Natural killer cell (primary cell): ENCODE measurements around the gene NMNAT3. TPM values are rescaled to one million over a fixed set of nuclear protein-coding genes. Genes with fewer than 3 reads are reported as not detected.

Source experiments
- ATAC-seq, 3 donors: fragments of 150-1000 bp in 2 of 3; fragments of 200-7000 bp in 1 of 3; cut with Tn5 transposase; 1 replicate in 1 of 3; 2 replicates in 2 of 3; pipeline ENCODE4 v1.10.0; 2021; ENCODE audit warnings: mild to moderate bottlenecking in 2 of 3, moderate library complexity in 2 of 3
- DNase-seq, 2 donors: peaks; one replicate each; pipeline versions ENCODE4 v3.0.0 to v3.0.0-alpha.2; 2013 to 2021; ENCODE audit warnings: mixed read lengths in 1 of 2
- H3K27ac ChIP-seq: one replicate; pipeline ENCODE4 v1.5.1; 2013; ENCODE audit warnings: mild to moderate bottlenecking, low read length
- H3K27me3 ChIP-seq: one replicate; pipeline ENCODE4 v1.6.1; 2013; ENCODE audit warnings: low read length; ENCODE audit not compliant: control insufficient read depth, insufficient read depth
- H3K36me3 ChIP-seq: one replicate; pipeline ENCODE4 v1.6.1; 2013; ENCODE audit warnings: low read length; ENCODE audit not compliant: control insufficient read depth, insufficient read depth
- H3K4me1 ChIP-seq: one replicate; pipeline ENCODE4 v1.6.1; 2013; ENCODE audit warnings: low read length; ENCODE audit not compliant: control insufficient read depth, insufficient read depth
- H3K4me3 ChIP-seq: one replicate; pipeline ENCODE4 v1.5.1; 2013; ENCODE audit warnings: low read length
- H3K9me3 ChIP-seq: one replicate; pipeline ENCODE4 v1.6.1; 2013; ENCODE audit warnings: low read length; ENCODE audit not compliant: control insufficient read depth, insufficient read depth
- H3K27ac Mint-ChIP-seq, 2 donors: one replicate each; pipeline ENCODE4 v1.8.0; 2022; ENCODE audit warnings: mild to moderate bottlenecking in 2 of 2, mixed read lengths in 2 of 2, moderate library complexity in 1 of 2
- H3K27me3 Mint-ChIP-seq, 2 donors: one replicate each; pipeline ENCODE4 v1.8.0; 2022; ENCODE audit warnings: low read depth in 2 of 2, mixed read lengths in 2 of 2
- H3K36me3 Mint-ChIP-seq: one replicate; pipeline ENCODE4 v1.8.0; 2022; ENCODE audit warnings: mixed read lengths
- H3K4me1 Mint-ChIP-seq, 2 donors: one replicate each; pipeline ENCODE4 v1.8.0; 2022; ENCODE audit warnings: mixed read lengths in 2 of 2
- H3K4me3 Mint-ChIP-seq: one replicate; pipeline ENCODE4 v1.8.0; 2022; ENCODE audit warnings: mild to moderate bottlenecking, moderate library complexity, mixed read lengths
- H3K9me3 Mint-ChIP-seq, 2 donors: one replicate each; pipeline ENCODE4 v1.8.0; 2022; ENCODE audit warnings: mixed read lengths in 2 of 2
- WGBS: methylation state at CpG from one replicate; pipeline ENCODE4 v1.1.7; 2013; ENCODE audit warnings: missing lambda C conversion rate; ENCODE audit not compliant: insufficient coverage; 5-methylcytosine and 5-hydroxymethylcytosine counted together
- intact Hi-C: fragments of 100-400 bp; cut with micrococcal nuclease; formaldehyde crosslinking; loops from one replicate; pipeline ENCODE4 v1.14.2; 2022
- total RNA-seq, 4 donors: library from RNA; stranded (reverse); fragments of 120-200 nt in 1 of 4; gene quantifications; one replicate each; pipeline versions ENCODE4 v1.2.3 to v1.2.4, GENCODE V29; 2013 to 2022
- TF ChIP-seq, protein P1 (sequence below): fragments of 200-600 bp; IDR thresholded peaks from one replicate; pipeline ENCODE4 v1.8.0; 2022; ENCODE audit warnings: antibody characterized with exemption

The NMNAT3 gene
- total RNA-seq, 3 donors from 2014 or later (not counting 1 experiment from before 2014, with no cell fraction given), result 1.6 to 3.7 (median 2.2) TPM

DNA sequence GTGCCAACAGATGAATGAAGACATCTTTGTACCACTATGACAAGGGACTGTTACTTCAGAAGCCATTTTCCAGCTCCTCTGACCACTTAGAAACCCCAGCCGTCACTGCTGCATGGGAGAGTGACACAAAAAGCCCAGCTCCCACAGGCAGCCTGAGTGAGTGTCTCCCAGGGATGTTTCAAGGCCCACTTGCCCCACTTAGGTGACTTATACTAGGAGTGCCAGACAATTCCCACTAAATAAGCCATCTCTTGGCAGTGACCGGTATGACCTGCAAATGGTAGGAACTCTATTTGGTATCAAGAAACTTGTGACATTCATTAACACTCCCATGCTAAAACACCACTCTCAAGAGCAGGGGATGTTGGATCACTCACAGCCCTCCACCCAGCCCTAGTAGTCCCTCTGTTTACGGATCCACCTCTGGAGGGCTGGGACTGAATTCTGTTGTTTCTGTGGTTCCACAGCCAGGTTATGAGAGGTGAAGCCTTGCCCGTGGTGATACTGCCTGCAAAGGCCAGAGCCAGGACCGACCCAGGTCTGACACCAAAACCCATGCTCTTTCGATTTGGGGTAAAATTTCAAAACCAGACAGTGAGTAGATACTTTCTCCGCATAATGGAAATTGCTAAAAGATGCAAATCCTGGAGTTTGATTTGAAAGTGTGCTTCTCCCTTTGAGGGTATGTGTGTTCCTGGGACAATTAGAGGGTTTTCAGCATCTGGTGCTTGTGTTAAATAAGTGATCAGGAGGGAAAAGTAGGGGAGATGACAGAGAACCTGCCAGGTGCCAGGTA lies 152.7 kb downstream of the NMNAT3 start:
- H3K27me3 Mint-ChIP-seq, result peaks cover 0 to 5% of the 10 kb centered on the region in 2 donors

DNA sequence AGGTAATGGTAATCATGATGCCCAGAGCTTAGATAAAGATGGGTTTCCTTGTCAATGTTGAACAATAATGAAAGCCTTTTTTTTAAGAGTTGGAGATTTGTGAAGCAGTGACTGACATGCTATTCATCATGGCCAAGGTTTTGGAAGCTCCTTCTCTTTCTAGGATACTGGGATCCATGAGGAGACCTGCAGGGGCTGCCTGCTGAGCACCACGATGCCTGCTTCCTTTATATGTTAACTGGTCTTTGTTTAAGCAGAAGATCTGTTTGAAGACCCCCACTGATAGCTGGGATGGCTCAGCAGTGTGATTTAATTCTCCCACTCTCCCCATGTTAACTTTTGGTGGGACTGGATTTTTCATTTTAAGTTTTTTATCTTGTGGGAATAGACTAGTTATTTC lies 154.1 kb downstream of the NMNAT3 start:
- H3K9me3 ChIP-seq, result no peaks in the 10 kb centered on the region
- Mint-ChIP-seq H3K4me1 (no peaks in the 10 kb centered on the region), H3K36me3 (no peaks in the 10 kb centered on the region), H3K4me3 (no peak overlapping the region), H3K27me3 (peaks cover 0 to 5% of the 10 kb centered on the region in 2 donors), H3K27ac (no peak overlapping the region), H3K9me3 (no peaks in the 10 kb centered on the region)
- intact Hi-C loops, result no loop called here
- 67% methylated on average over 1 of the region's 1 CpG for WGBS
- H3K27me3 ChIP-seq, result no peaks in the 10 kb centered on the region
- no peak overlapping the region for H3K27ac ChIP-seq
- no peak overlapping the region for H3K4me3 ChIP-seq
- H3K36me3 ChIP-seq, result no peaks in the 10 kb centered on the region
- TF ChIP-seq, protein P1, sequence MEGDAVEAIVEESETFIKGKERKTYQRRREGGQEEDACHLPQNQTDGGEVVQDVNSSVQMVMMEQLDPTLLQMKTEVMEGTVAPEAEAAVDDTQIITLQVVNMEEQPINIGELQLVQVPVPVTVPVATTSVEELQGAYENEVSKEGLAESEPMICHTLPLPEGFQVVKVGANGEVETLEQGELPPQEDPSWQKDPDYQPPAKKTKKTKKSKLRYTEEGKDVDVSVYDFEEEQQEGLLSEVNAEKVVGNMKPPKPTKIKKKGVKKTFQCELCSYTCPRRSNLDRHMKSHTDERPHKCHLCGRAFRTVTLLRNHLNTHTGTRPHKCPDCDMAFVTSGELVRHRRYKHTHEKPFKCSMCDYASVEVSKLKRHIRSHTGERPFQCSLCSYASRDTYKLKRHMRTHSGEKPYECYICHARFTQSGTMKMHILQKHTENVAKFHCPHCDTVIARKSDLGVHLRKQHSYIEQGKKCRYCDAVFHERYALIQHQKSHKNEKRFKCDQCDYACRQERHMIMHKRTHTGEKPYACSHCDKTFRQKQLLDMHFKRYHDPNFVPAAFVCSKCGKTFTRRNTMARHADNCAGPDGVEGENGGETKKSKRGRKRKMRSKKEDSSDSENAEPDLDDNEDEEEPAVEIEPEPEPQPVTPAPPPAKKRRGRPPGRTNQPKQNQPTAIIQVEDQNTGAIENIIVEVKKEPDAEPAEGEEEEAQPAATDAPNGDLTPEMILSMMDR, result no peak
- DNase-seq, result no peak
- ATAC-seq, result no peak
- H3K4me1 ChIP-seq, result no peaks in the 10 kb centered on the region

More for the DNA sequence above, 152.7 kb downstream of the NMNAT3 start:
- ATAC-seq (no peak), DNase-seq (no peak)
- H3K36me3 Mint-ChIP-seq, result no peaks in the 10 kb centered on the region
- H3K4me1 ChIP-seq, result no peaks in the 10 kb centered on the region
- no peak overlapping the region for H3K27ac ChIP-seq
- no peaks in the 10 kb centered on the region for H3K9me3 ChIP-seq
- no peaks in the 10 kb centered on the region for H3K9me3 Mint-ChIP-seq
- no peaks in the 10 kb centered on the region for H3K27me3 ChIP-seq
- no peak overlapping the region for H3K27ac Mint-ChIP-seq
- intact Hi-C loops, result no loop called here
- WGBS, result 92% methylated on average over 7 of the region's 7 CpGs
- no peak overlapping the region for H3K4me3 ChIP-seq
- no peaks in the 10 kb centered on the region for H3K36me3 ChIP-seq
- H3K4me1 Mint-ChIP-seq, result no peaks in the 10 kb centered on the region
- H3K4me3 Mint-ChIP-seq, result no peak overlapping the region
- TF ChIP-seq, protein P1, result no peak

DNA sequence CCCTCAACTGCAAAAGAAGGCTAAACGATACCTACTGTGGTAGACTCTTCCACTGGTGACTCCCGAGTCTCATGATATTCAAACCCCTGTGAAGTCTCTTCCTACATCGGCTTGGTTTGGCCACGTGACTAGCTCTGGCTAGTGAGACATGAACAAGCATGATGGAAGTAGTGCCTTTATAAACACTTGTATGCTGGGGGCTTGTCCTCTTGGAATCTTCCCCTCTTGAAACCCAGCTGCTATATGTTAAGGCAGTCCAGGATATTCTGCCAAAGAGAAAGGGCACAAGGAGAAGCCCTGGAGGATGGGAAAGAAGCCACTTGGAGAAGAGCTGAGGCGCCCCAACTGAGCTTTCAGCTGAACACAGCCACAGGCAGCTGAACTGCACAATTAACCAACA lies 154.6 kb downstream of the NMNAT3 start:
- intact Hi-C loops, result no loop called here
- ATAC-seq, result no peak
- Histone ChIP-seq H3K4me3 (no peak overlapping the region), H3K36me3 (no peaks in the 10 kb centered on the region), H3K27me3 (no peaks in the 10 kb centered on the region), H3K4me1 (no peaks in the 10 kb centered on the region), H3K9me3 (no peaks in the 10 kb centered on the region), H3K27ac (no peak overlapping the region)
- H3K9me3 Mint-ChIP-seq, result no peaks in the 10 kb centered on the region
- TF ChIP-seq, protein P1, result no peak
- H3K27ac Mint-ChIP-seq, result no peak overlapping the region
- H3K4me3 Mint-ChIP-seq, result no peak overlapping the region
- H3K36me3 Mint-ChIP-seq, result no peaks in the 10 kb centered on the region
- 84% methylated on average over 5 of the region's 5 CpGs for WGBS
- peaks cover 0 to 5% of the 10 kb centered on the region in 2 donors for H3K27me3 Mint-ChIP-seq
- DNase-seq, result no peak
- H3K4me1 Mint-ChIP-seq, result no peaks in the 10 kb centered on the region

DNA sequence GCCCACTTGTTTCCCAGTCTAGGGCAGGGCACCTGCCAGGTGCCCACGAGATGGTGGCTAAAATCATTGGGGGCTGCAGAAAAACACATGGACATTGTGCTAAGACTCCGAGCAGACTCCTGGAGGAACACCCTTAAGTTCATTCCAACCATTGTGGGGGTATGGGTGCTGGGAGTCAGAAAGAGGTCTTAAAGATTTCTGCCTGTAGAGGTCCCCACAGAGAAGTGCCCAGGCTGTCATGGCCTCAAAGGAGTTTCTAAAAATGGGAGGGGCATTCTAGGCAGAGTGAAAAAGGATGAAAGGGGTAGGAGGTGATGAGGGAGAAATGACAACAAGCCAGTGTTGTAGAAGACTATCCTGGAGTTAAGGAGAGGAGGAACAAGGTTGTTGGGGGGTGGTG lies 155.4 kb downstream of the NMNAT3 start:
- Histone ChIP-seq H3K27me3 (no peaks in the 10 kb centered on the region), H3K27ac (no peak overlapping the region), H3K4me1 (no peaks in the 10 kb centered on the region), H3K9me3 (no peaks in the 10 kb centered on the region), H3K4me3 (no peak overlapping the region), H3K36me3 (no peaks in the 10 kb centered on the region)
- Mint-ChIP-seq H3K4me1 (no peaks in the 10 kb centered on the region), H3K4me3 (no peak overlapping the region), H3K9me3 (no peaks in the 10 kb centered on the region), H3K27me3 (peaks cover 0 to 5% of the 10 kb centered on the region in 2 donors), H3K27ac (no peak overlapping the region), H3K36me3 (no peaks in the 10 kb centered on the region)
- TF ChIP-seq, protein P1, result no peak
- no peak for ATAC-seq
- WGBS, result 29% methylated on average over 2 of the region's 2 CpGs
- intact Hi-C loops, result no loop called here
- DNase-seq, result no peak
